IMR-90 (cell line): ENCODE results near the gene NDFIP2.

Experiments used
- CEBPB ChIP-seq: IDR thresholded peaks from 2 replicates; pipeline ENCODE4 v1.6.1; 2012; ENCODE audit warnings: low read depth, low read length, improper control_type of control experiment
- FOS ChIP-seq: fragments of 150-350 bp; IDR thresholded peaks from 2 replicates; pipeline ENCODE4 v1.6.1; 2016; ENCODE audit warnings: low read depth, low read length
- MAZ ChIP-seq: IDR thresholded peaks from 2 replicates; pipeline ENCODE4 v1.6.1; 2012; ENCODE audit warnings: low read depth, mild to moderate bottlenecking, low read length, improper control_type of control experiment, moderate library complexity, borderline replicate concordance
- MXI1 ChIP-seq: IDR thresholded peaks from 2 replicates; pipeline ENCODE4 v1.6.1; 2012; ENCODE audit warnings: low read depth, mild to moderate bottlenecking, low read length, moderate library complexity, borderline replicate concordance
- POLR2A ChIP-seq: IDR thresholded peaks from 2 replicates; pipeline ENCODE4 v1.6.1; 2012; ENCODE audit warnings: mild to moderate bottlenecking, low read depth, low read length
- RAD21 ChIP-seq: IDR thresholded peaks from 2 replicates; pipeline ENCODE4 v1.6.1; 2012; ENCODE audit warnings: low read length, improper control_type of control experiment
- RCOR1 ChIP-seq: IDR thresholded peaks from 2 replicates; pipeline ENCODE4 v1.6.1; 2012; ENCODE audit warnings: mild to moderate bottlenecking, low read length, improper control_type of control experiment; ENCODE audit not compliant: insufficient replicate concordance
- RFX5 ChIP-seq: IDR thresholded peaks from 2 replicates; pipeline ENCODE4 v1.8.0; 2012; ENCODE audit warnings: low read depth, mild to moderate bottlenecking, low read length, moderate library complexity
- SMC3 ChIP-seq: fragments of 150-350 bp; IDR thresholded peaks from 2 replicates; pipeline ENCODE4 v1.6.1; 2016; ENCODE audit warnings: low read depth, mild to moderate bottlenecking, antibody characterized with exemption, low read length, moderate library complexity
- TF ChIP-seq, protein P1 (sequence below): conservative IDR thresholded peaks from 2 replicates; pipeline ENCODE4 v1.5.1; 2012; ENCODE audit warnings: mild to moderate bottlenecking, low read depth, low read length, improper control_type of control experiment
- TF ChIP-seq, protein P2 (sequence below): fragments of 150-350 bp; IDR thresholded peaks from 2 replicates; pipeline ENCODE4 v1.6.1; 2016; ENCODE audit warnings: low read depth, mild to moderate bottlenecking, low read length, moderate library complexity, borderline replicate concordance
- TF ChIP-seq, protein P3 (sequence below): fragments of 150-350 bp; IDR thresholded peaks from 2 replicates; pipeline ENCODE4 v1.6.1; 2017; ENCODE audit warnings: mild to moderate bottlenecking, antibody characterized with exemption, low read length, low read depth

DNA sequence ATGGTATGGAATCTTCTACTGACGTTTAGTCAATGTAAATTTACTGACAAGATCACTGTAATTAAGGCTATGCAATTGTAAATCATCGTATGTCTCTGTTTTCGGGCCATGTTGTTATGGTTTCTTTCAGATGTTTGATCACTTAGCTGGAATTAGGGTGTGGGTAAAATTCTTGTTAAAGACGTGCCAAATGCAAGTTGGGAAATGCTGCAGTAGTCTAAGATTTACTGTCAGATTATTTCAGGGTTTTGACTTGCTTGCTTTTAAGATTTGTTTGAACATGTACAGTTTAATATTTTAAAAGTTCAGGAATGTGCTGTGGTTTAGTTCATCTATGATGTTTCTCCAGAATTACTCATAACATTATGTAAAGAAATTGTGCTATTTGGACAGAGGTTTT, 10.8 kb downstream of the NDFIP2 start:
- TF ChIP-seq, protein P1, sequence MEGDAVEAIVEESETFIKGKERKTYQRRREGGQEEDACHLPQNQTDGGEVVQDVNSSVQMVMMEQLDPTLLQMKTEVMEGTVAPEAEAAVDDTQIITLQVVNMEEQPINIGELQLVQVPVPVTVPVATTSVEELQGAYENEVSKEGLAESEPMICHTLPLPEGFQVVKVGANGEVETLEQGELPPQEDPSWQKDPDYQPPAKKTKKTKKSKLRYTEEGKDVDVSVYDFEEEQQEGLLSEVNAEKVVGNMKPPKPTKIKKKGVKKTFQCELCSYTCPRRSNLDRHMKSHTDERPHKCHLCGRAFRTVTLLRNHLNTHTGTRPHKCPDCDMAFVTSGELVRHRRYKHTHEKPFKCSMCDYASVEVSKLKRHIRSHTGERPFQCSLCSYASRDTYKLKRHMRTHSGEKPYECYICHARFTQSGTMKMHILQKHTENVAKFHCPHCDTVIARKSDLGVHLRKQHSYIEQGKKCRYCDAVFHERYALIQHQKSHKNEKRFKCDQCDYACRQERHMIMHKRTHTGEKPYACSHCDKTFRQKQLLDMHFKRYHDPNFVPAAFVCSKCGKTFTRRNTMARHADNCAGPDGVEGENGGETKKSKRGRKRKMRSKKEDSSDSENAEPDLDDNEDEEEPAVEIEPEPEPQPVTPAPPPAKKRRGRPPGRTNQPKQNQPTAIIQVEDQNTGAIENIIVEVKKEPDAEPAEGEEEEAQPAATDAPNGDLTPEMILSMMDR: no peak
- TF ChIP-seq, protein P2, sequence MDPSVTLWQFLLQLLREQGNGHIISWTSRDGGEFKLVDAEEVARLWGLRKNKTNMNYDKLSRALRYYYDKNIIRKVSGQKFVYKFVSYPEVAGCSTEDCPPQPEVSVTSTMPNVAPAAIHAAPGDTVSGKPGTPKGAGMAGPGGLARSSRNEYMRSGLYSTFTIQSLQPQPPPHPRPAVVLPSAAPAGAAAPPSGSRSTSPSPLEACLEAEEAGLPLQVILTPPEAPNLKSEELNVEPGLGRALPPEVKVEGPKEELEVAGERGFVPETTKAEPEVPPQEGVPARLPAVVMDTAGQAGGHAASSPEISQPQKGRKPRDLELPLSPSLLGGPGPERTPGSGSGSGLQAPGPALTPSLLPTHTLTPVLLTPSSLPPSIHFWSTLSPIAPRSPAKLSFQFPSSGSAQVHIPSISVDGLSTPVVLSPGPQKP: no peak
- TF ChIP-seq SMC3 (no peak), POLR2A (no peak), RAD21 (no peak), MAZ (no peak), RFX5 (no peak), CEBPB (0 out of 2 replicates have a peak, but pooled peaks have one; percentile 18), RCOR1 (no peak), FOS (no peak), MXI1 (no peak)
- TF ChIP-seq, protein P3, sequence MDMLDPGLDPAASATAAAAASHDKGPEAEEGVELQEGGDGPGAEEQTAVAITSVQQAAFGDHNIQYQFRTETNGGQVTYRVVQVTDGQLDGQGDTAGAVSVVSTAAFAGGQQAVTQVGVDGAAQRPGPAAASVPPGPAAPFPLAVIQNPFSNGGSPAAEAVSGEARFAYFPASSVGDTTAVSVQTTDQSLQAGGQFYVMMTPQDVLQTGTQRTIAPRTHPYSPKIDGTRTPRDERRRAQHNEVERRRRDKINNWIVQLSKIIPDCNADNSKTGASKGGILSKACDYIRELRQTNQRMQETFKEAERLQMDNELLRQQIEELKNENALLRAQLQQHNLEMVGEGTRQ: no peak
